Activated CD8-positive, alpha-beta memory T cell treated with anti-CD3 and anti-CD28 coated beads, Interleukin-2, amount 50 U/mL, for 1 hour (primary cell): Measurements from ENCODE around the gene TUBG1.
"Not testable (repeated sequence)": the region's sequence is repeated elsewhere in the genome, so short reads cannot be mapped to it uniquely, and the experiment has no call there.

Source experiments
- DNase-seq: peaks from one replicate; pipeline ENCODE4 v3.0.0-alpha.2; 2020; ENCODE audit errors: extremely low read depth

The TUBG1 gene

GRCh38 chr17:42579794-42580551 lies 29.5 kb upstream of the TUBG1 start:
- DNase-seq = no peak

DNA sequence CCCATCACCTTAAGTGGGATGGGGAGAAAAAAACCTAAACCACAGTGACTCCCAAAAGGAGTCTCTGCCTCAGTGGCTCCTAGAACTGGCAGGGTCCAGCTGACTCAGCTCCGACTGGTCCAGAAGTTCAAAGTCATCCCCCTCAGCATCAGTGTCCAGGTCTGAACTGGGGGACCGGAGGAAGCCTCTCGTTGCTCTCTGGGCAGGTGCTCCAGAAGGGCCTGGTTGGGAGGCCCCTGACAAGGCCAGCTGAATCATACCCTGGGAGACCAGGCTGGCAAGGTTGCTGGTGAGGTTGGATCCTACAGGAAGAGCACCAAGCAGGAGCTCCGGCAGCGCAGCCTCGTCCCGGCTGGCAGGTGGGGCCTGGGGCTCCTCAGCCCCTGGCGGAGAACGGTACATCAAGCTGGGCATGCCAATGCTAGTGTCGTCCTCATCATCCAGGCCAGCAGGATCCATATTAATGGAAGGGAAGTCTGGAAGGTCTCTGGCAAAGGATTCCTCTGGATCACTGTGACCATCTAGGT lies 27.7 kb upstream of the TUBG1 start:
- no peak for DNase-seq

DNA sequence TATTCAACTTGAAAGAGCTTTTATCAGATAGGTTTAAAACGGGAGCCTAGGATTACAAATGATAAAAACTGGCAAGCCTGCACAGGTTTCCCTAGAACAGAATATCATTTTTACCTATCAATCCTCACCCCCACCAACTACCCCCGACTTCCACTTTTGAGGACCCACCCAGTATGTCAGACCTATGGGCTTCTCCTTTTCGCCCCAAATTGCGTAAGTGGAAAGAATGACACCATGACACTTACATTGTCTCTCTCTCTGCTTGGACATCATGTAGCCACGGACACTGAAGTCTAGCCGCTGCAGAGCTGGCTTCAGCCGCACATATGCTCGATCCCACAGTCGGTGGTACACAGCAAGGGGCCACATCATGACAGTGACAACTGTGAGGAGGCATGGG lies 24.6 kb upstream of the TUBG1 start:
- no peak for DNase-seq

DNA sequence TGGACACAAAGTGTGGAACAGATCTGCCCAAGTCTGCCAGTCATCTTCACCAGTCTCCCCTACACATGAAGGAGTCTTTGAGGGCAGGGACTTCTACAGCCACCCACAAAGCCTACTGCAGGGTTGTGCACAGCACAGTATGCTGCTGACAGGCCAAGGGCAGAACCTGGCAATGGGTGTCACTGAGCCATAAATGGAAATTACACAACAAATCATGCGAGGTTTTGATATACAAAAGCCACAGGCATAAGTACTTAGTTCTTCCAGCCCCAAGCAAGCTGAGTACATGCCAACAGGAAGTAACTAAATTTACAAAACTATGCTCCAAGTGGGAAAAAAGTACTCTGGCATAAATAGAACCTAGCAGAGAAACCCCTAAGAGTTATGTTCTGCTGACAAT lies 24.1 kb upstream of the TUBG1 start:
- no peak for DNase-seq

- no peak for DNase-seq
Observed at GRCh38 chr17:42586514-42587230, 22.8 kb upstream of the TUBG1 start.

DNA sequence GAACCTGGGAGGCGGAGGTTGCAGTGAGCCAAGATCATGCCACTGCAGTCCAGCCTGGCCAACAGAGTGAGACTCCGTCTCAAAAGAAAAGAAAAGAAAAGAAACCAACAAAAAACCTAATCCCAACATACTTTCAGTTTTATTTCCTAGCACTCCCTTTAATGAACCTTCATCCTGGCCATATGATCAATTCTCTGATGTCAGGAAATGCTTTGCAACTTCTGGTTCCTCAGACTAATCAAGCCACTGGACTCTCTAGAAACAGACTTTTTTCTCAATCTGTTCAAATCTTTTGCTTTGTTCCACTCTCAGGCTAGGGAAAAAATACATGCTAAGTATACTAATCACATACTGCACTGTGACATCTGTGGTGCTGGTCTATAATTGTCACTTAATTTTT lies 18.6 kb upstream of the TUBG1 start:
- no peak for DNase-seq

DNA sequence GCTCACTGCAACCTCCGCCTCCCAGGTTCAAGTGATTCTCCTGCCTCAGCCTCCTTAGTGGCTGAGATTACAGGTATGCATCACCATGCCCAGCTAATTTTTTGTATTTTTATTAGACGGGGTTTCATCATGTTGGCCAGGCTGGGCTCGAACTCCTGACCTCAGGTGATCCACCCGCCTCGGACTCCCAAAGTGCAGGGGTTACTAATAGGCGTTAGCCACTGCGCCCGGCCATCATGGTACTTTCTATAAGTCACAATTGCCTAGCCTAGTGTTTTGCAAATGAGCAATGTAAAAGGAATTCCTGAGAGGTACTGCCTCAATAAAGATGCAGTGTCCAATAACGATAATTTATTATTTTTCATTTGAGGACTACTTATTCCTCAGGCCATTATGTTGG lies 18.1 kb upstream of the TUBG1 start:
- no peak for DNase-seq

GRCh38 chr17:42596386-42596785 lies 13.1 kb upstream of the TUBG1 start:
- no peak for DNase-seq

GRCh38 chr17:42598905-42599304 lies 10.6 kb upstream of the TUBG1 start:
- DNase-seq = no peak

- DNase-seq = no peak
Observed at GRCh38 chr17:42603318-42603717, 6.2 kb upstream of the TUBG1 start.

GRCh38 chr17:42607769-42608168 lies 1.7 kb upstream of the TUBG1 start:
- no peak for DNase-seq

GRCh38 chr17:42608305-42609181 lies 940 bp upstream of the TUBG1 start:
- no peak for DNase-seq

- not testable (repeated sequence) for DNase-seq
Observed at GRCh38 chr17:42609814-42610801, 625 bp downstream of the TUBG1 start.

GRCh38 chr17:42612013-42612412 lies 2.5 kb downstream of the TUBG1 start:
- no peak for DNase-seq

DNA sequence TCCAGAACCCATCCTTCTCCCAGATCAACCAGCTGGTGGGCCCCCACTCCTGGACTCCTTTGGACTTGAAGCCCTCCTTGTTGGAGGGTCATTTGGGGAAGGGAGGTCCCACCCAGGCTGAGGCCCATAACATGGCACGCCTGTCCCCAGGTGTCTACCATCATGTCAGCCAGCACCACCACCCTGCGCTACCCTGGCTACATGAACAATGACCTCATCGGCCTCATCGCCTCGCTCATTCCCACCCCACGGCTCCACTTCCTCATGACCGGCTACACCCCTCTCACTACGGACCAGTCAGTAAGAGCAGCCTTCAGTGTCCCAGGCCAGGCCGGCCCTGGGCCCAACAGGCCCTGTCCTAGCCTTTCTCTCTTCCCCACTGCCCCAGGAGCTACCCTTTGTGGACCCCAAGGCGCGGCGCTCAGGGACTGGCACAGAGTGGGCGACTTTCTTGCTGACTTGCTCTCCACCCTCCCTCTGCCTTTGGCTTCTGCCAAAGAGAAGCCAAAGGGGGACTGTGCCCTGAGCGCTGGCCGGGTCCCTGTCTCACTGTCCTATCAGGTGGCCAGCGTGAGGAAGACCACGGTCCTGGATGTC lies 4.3 kb downstream of the TUBG1 start:
- no peak for DNase-seq

DNA sequence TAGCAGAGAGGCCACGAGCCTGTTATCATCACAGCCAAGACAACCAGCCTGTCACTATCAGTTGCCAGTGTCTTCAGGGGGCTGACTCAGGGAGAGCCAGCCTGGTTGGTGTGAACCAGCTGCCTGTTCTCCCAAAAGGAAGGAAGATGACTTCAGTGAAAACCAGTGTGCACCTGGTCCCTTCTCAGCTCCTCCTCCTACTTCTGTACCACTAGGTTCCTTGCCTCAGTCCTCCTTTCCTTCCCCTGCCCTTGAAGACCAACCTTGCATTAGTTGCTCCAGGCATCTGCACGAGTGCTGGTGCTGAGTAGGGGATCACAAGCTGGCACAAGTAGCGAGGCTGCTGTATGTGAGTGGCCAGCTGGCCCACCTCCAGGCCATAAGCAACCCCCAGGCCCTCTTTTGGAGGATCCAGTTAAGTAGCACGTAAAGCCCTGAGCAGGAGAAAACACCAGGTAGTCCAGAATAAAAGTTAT lies 8.5 kb downstream of the TUBG1 start:
- no peak for DNase-seq

DNA sequence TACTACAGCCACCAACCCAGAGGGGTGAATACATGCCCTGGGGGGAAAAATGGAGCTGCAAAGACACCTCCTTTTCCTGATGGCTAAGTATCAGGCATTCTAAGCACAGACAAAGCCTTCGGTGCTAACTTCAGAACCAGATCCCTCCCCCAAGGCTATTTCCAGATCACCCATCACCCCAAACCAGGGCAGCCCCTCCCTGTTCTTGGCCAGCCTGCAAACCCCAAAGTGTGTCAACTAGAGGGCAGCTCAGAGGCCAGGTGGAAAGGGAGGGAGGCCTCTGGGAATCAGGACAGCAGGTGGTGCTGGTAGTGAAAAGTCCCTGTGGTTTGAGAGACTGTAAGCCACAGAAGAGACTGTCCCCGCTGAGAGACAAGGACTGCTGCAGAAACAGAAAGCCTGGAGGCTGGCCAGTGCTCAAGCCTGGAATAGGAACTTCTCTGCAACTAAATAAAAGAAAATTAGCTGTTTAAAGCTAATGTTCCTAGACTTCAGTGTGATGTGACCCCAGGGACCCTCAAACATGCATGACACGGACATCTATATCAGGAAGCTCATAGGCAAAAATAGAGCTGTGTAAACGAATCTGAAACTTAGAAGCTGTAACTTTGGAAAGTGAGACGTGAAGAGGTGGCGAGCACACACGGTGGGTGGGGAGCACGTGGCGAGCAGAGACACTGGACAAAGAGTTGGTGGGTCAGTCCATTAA lies 9.1 kb downstream of the TUBG1 start:
- no peak for DNase-seq

GRCh38 chr17:42621987-42622386 lies 12.5 kb downstream of the TUBG1 start:
- not testable (repeated sequence) for DNase-seq

GRCh38 chr17:42623271-42623670 lies 13.8 kb downstream of the TUBG1 start:
- DNase-seq = no peak
